H1 (cell line): Measurements from ENCODE around the gene ALK. TPM values are rescaled to one million over a fixed set of nuclear protein-coding genes. Genes with fewer than 3 reads are reported as not detected.

Experiments
- CTCF ChIA-PET: fragments of 300-600 bp; sonication (Branson Sonifier 250); formaldehyde crosslinking; loops from one replicate; lab custom pipeline; 2021; ENCODE audit not compliant: partially characterized antibody; lab: Charles Lee
- POLR2A ChIA-PET: fragments of 300-600 bp; sonication (Branson Sonifier 250); formaldehyde crosslinking; loops from one replicate; lab custom pipeline; 2021; ENCODE audit warnings: inconsistent platforms; ENCODE audit not compliant: partially characterized antibody; lab: Charles Lee
- DNase-seq, 2 experiments: peaks; one replicate each; pipeline versions ENCODE4 v3.0.0 to v3.0.0-alpha.2; 2010 to 2022; ENCODE audit warnings: low spot score in 2 of 2, low read depth in 1 of 2, mixed read lengths in 1 of 2
- FAIRE-seq: peaks from 2 replicates; lab custom pipeline; 2011; peaks lifted over from hg19 to GRCh38; lab: Jason Lieb, UNC
- H2AFZ ChIP-seq: 2 replicates; pipeline ENCODE4 v1.8.1; 2012; ENCODE audit warnings: low read length, inconsistent platforms
- H2AK5ac ChIP-seq: 2 replicates; pipeline ENCODE4 v1.6.1; 2013; ENCODE audit warnings: low read depth, low read length
- H2BK120ac ChIP-seq: replicated peaks from 2 replicates; pipeline ENCODE3; 2013; ENCODE audit warnings: low read depth, low read length, inconsistent platforms
- H2BK12ac ChIP-seq: 2 replicates; pipeline ENCODE4 v1.6.1; 2013; ENCODE audit warnings: low read depth, low read length
- H2BK15ac ChIP-seq: 2 replicates; pipeline ENCODE4 v1.6.1; 2013; ENCODE audit warnings: low read length
- H2BK20ac ChIP-seq: 2 replicates; pipeline ENCODE4 v1.6.1; 2013; ENCODE audit warnings: low read length
- H2BK5ac ChIP-seq: 2 replicates; pipeline ENCODE4 v1.6.1; 2013; ENCODE audit warnings: low read depth, low read length
- H3K14ac ChIP-seq: 2 replicates; pipeline ENCODE4 v1.6.1; 2013; ENCODE audit warnings: inconsistent platforms; ENCODE audit not compliant: insufficient read length
- H3K18ac ChIP-seq: 2 replicates; pipeline ENCODE4 v1.6.1; 2013; ENCODE audit warnings: low read length; ENCODE audit errors: extremely low read depth
- H3K23ac ChIP-seq: 2 replicates; pipeline ENCODE4 v1.6.1; 2013; ENCODE audit warnings: inconsistent platforms; ENCODE audit not compliant: insufficient read length
- H3K23me2 ChIP-seq: 2 replicates; pipeline ENCODE4 v1.6.1; 2013; ENCODE audit warnings: low read depth, low read length
- H3K27ac ChIP-seq: 2 replicates; pipeline ENCODE4 v1.6.1; 2011; ENCODE audit warnings: low read depth, low read length, inconsistent platforms
- H3K27me3 ChIP-seq, 4 experiments: replicated peaks in 1 of 4; 1 replicate in 1 of 4; 2 replicates in 3 of 4; pipeline versions ENCODE4 v1.6.1 to v1.8.1; 2011 to 2013; ENCODE audit warnings: low read length in 3 of 4, mild to moderate bottlenecking in 3 of 4, inconsistent platforms in 2 of 4, mixed read lengths in 2 of 4, moderate library complexity in 1 of 4; ENCODE audit not compliant: control insufficient read depth in 3 of 4, insufficient read depth in 3 of 4; ENCODE audit errors: extremely low read depth in 1 of 4
- H3K36me3 ChIP-seq, 4 experiments: 2 replicates each; pipeline versions ENCODE4 v1.6.1 to v1.8.1; 2011 to 2013; ENCODE audit warnings: mild to moderate bottlenecking in 4 of 4, low read length in 3 of 4, moderate library complexity in 2 of 4, control low read depth in 1 of 4, inconsistent platforms in 1 of 4; ENCODE audit not compliant: insufficient read depth in 4 of 4, control insufficient read depth in 2 of 4
- H3K4ac ChIP-seq: replicated peaks from 2 replicates; pipeline ENCODE3; 2013; ENCODE audit warnings: low read length, low read depth, mixed read lengths, inconsistent platforms; ENCODE audit not compliant: insufficient read length
- H3K4me1 ChIP-seq, 4 experiments: replicated peaks in 1 of 4; 1 replicate in 1 of 4; 2 replicates in 3 of 4; pipeline versions ENCODE4 v1.6.1 to v1.8.1; 2011 to 2013; ENCODE audit warnings: low read length in 3 of 4, inconsistent platforms in 2 of 4, mixed read lengths in 1 of 4; ENCODE audit not compliant: insufficient read depth in 4 of 4, control insufficient read depth in 3 of 4
- H3K4me2 ChIP-seq, 2 experiments: 2 replicates each; pipeline versions ENCODE4 v1.6.1 to v1.8.1; 2011 to 2013; ENCODE audit warnings: low read depth in 2 of 2, low read length in 2 of 2, control low read depth in 1 of 2, inconsistent platforms in 1 of 2, mild to moderate bottlenecking in 1 of 2; ENCODE audit not compliant: insufficient read depth in 1 of 2
- H3K4me3 ChIP-seq, 4 experiments: fragments of 200-600, 300-600 bp in 1 of 4; sonication (generic), shearing (Covaris generic), sonication (Bioruptor Twin) in 1 of 4; 2 replicates each; pipeline versions ENCODE4 v1.5.1 to v1.8.1; 2011 to 2016; ENCODE audit warnings: low read length in 4 of 4, low read depth in 3 of 4, control low read depth in 2 of 4, inconsistent platforms in 2 of 4, mild to moderate bottlenecking in 2 of 4, mixed read lengths in 1 of 4, moderate library complexity in 1 of 4; ENCODE audit not compliant: insufficient read depth in 2 of 4; ENCODE audit errors: extremely low read depth in 1 of 4
- H3K56ac ChIP-seq: replicated peaks from 2 replicates; pipeline ENCODE3; 2013; ENCODE audit warnings: low read depth, mild to moderate bottlenecking, mixed read lengths, low read length, inconsistent platforms; ENCODE audit not compliant: insufficient read length
- H3K79me1 ChIP-seq: 2 replicates; pipeline ENCODE4 v1.6.1; 2013; ENCODE audit warnings: low read depth, low read length, control low read depth
- H3K79me2 ChIP-seq, 2 experiments: 2 replicates each; pipeline versions ENCODE4 v1.6.1 to v1.8.1; 2012 to 2013; ENCODE audit warnings: low read length in 2 of 2, mild to moderate bottlenecking in 2 of 2, inconsistent platforms in 1 of 2; ENCODE audit not compliant: insufficient read depth in 2 of 2, control insufficient read depth in 1 of 2
- H3K9ac ChIP-seq, 4 experiments: replicated peaks in 1 of 4; 1 replicate in 1 of 4; 2 replicates in 3 of 4; pipeline versions ENCODE4 v1.6.1 to v1.8.1; 2011 to 2013; ENCODE audit warnings: low read depth in 3 of 4, low read length in 3 of 4, control low read depth in 2 of 4, mild to moderate bottlenecking in 2 of 4, moderate library complexity in 2 of 4, inconsistent platforms in 1 of 4; ENCODE audit errors: extremely low read depth in 1 of 4
- H3K9me3 ChIP-seq, 2 experiments: 2 replicates each; pipeline versions ENCODE4 v1.6.1 to v1.8.1; 2012 to 2013; ENCODE audit warnings: mild to moderate bottlenecking in 2 of 2, moderate library complexity in 2 of 2, control low read depth in 1 of 2, inconsistent platforms in 1 of 2, low read depth in 1 of 2, low read length in 1 of 2, mixed read lengths in 1 of 2; ENCODE audit not compliant: insufficient read depth in 2 of 2
- H4K20me1 ChIP-seq, 2 experiments: replicated peaks in 1 of 2; 2 replicates each; pipeline versions ENCODE3 to v1.8.1; 2011 to 2013; ENCODE audit warnings: inconsistent platforms in 2 of 2, low read length in 2 of 2, mild to moderate bottlenecking in 1 of 2; ENCODE audit not compliant: insufficient read depth in 2 of 2, control insufficient read depth in 1 of 2
- H4K5ac ChIP-seq: 2 replicates; pipeline ENCODE4 v1.6.1; 2013; ENCODE audit warnings: low read length, low read depth, mixed read lengths, inconsistent platforms; ENCODE audit not compliant: insufficient read length
- H4K8ac ChIP-seq: 2 replicates; pipeline ENCODE4 v1.8.0; 2013; ENCODE audit warnings: mild to moderate bottlenecking, moderate library complexity, low read length, inconsistent platforms; ENCODE audit not compliant: insufficient read depth; ENCODE audit errors: extremely low read depth
- H4K91ac ChIP-seq: replicated peaks from 2 replicates; pipeline ENCODE3; 2013; ENCODE audit warnings: low read length, mixed read lengths, inconsistent platforms; ENCODE audit not compliant: insufficient read length
- CHD1 ChIP-seq: IDR thresholded peaks from 2 replicates; pipeline ENCODE4 v1.6.1; 2012; ENCODE audit warnings: low read depth, low read length, improper control_type of control experiment
- CTBP2 ChIP-seq: IDR thresholded peaks from 2 replicates; pipeline ENCODE4 v1.7.0; 2011; ENCODE audit warnings: borderline replicate concordance, mild to moderate bottlenecking, moderate library complexity, mixed read lengths, low read length; ENCODE audit not compliant: insufficient read depth, insufficient read length
- POU5F1 ChIP-seq: IDR thresholded peaks from 2 replicates; pipeline ENCODE4 v1.6.1; 2011; ENCODE audit warnings: low read depth, mild to moderate bottlenecking, low read length, moderate library complexity
- SAP30 ChIP-seq: fragments of 300-600 bp; sonication (generic); IDR thresholded peaks from 2 replicates; pipeline ENCODE4 v1.7.1; 2012; ENCODE audit warnings: low read length, moderate library complexity, mild to moderate bottlenecking, inconsistent platforms; ENCODE audit not compliant: insufficient read depth, insufficient replicate concordance
- WGBS, 2 experiments: shearing (Covaris generic) in 1 of 2; methylation state at CpG; one replicate each; pipeline versions ENCODE4 v1.1.6 to v1.1.7; 2013 to 2015; ENCODE audit warnings: low lambda C conversion rate in 2 of 2, mixed read lengths in 2 of 2, inconsistent platforms in 1 of 2, low coverage in 1 of 2, missing lambda C conversion rate in 1 of 2; ENCODE audit not compliant: insufficient replicate concordance in 2 of 2, insufficient coverage in 1 of 2, insufficient read length in 1 of 2; ENCODE audit errors: extremely low coverage in 1 of 2, missing lambda C conversion rate in 1 of 2; 5-methylcytosine and 5-hydroxymethylcytosine counted together
- polyA plus RNA-seq, 7 experiments: library from polyadenylated mRNA; depleted of rRNA in 3 of 7; stranded (reverse) in 5 of 7; unstranded in 2 of 7; fragments of >200 nt in 5 of 7; fragments of 200-250 nt in 2 of 7; gene quantifications; 1 replicate in 5 of 7; 2 replicates in 1 of 7; 4 replicates in 1 of 7; pipeline versions ENCODE4 v1.2.1 to v1.2.3, GENCODE V29; 2011 to 2013; ENCODE audit warnings: missing spikeins in 2 of 7, mixed read lengths in 2 of 7
- total RNA-seq: library from RNA; stranded (reverse); fragmentation: NEBNext Ultra II Directional; extraction: Animal tissue kit (Norgen Biotek cat#: 25700); gene quantifications from 2 replicates; pipeline ENCODE4 v1.2.1, GENCODE V29; 2021

Gene ALK
- total and polyA plus RNA-seq, 2 of the 8 experiments (the other 6 are each of a cell fraction or from before 2014, with no cell fraction given): 0.02 to 0.09 TPM

- FAIRE-seq (no peak), DNase-seq (no peak)
- CTCF ChIA-PET: no interaction called here
- no peak overlapping the region for H4K5ac ChIP-seq
- no peak overlapping the region for H3K9ac ChIP-seq
- H3K27ac ChIP-seq: no peak overlapping the region
- TF ChIP-seq CTBP2 (no peak), CHD1 (no peak), SAP30 (no peak), POU5F1 (no peak)
- TF ChIP-seq, all 59 proteins: peak for 0
- WGBS, 2 experiments: 93% methylated on average over 2 of the region's 2 CpGs; no CpG with 5 or more reads in 1 of the 2 experiments
- Histone ChIP-seq H3K79me1 (no peaks in the 10 kb centered on the region), H3K23ac (no peak overlapping the region), H3K27me3 (no peaks in the 10 kb centered on the region), H4K8ac (no peak overlapping the region), H3K4me1 (no peaks in the 10 kb centered on the region), H3K79me2 (no peaks in the 10 kb centered on the region), H3K4me2 (no peak overlapping the region), H4K91ac (no peak overlapping the region), H2BK20ac (no peak overlapping the region), H3K56ac (no peak overlapping the region), H2BK120ac (no peak overlapping the region), H3K4me3 (no peak overlapping the region), H3K36me3 (no peaks in the 10 kb centered on the region), H4K20me1 (no peaks in the 10 kb centered on the region), H3K14ac (no peak overlapping the region), H3K23me2 (no peaks in the 10 kb centered on the region; the same call in 1 of the 2 replicates), H3K4ac (no peak overlapping the region), H2AFZ (no peak overlapping the region), H2BK15ac (no peak overlapping the region), H2AK5ac (no peak overlapping the region), H3K18ac (no peak overlapping the region), H2BK12ac (no peak overlapping the region), H2BK5ac (no peak overlapping the region), H3K9me3 (no peaks in the 10 kb centered on the region)
- POLR2A ChIA-PET: no interaction called here
Measured at GRCh38 chr2:29392774-29393173, 528.6 kb downstream of the ALK start.
